Measurements from ENCODE around the gene ASGR1. TPM values are rescaled to one million over a fixed set of nuclear protein-coding genes. Genes with fewer than 3 reads are reported as not detected.
A peak's percentile ranks its signal among the peaks of the same experiment; 100 is the strongest.

The ASGR1 gene
- total and polyA plus RNA-seq, 4 donors, result 127 to 728 (median 471) TPM

- no peak for TF ChIP-seq RXRA (IDR thresholded peaks at IDR 0.05)
Observed at GRCh38 chr17:7192271-7192937, 13.2 kb upstream of the ASGR1 start (continued).

DNA sequence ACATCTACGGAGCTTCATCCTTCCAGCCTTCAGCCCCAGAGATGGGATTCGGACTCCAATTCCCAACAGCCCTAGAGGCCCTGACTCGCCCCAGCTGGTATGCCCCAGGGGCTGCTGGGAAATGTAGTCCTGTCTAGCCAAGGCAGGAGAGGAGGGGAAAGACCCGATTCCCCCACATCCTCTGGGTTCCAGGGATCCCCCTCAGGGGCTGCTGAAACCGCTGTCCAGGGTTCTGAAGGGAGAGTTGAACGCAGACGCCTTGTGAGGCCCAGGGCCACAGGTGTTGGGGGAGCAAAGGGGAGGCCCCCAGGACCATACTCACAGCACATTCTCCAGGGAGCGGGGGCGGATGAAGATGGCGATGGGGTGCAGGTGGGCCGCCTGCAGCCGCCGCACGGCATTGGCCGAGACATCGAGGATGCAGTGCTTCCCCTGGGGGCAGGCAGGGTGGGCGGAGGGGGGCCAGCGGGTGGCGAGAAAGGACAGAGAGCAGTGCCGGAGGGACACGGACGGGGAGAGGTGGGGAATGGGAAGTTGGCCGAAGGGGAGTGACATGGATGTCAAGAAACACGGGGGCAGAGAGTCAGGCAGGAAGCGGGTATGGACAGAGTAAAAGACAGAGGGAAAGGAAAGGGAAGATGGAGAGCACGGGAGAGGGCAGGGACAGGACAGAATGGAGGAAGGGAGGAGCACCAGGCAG lies 12.6 kb upstream of the ASGR1 start:
- H3K27me3 ChIP-seq (ENCODE audit: control insufficient read depth in 4 of 4, insufficient read depth in 4 of 4, low read length in 3 of 4), result no peaks in the 10 kb centered on the region
- H3K27ac ChIP-seq (ENCODE audit: low read depth in 1 of 2, low read length in 2 of 2), result no peak overlapping the region
- no peak overlapping the region for H3K4me3 ChIP-seq (ENCODE audit: low read depth in 1 of 3, low read length in 3 of 3)
- H3K36me3 ChIP-seq (ENCODE audit: control insufficient read depth in 4 of 4, insufficient read depth in 3 of 4, low read depth in 1 of 4, low read length in 3 of 4), result peaks cover 0 to 8% (median 2%) of the 10 kb centered on the region in 4 donors
- DNase-seq (ENCODE audit: low spot score), result peak; percentile 57
- H3K9ac ChIP-seq (ENCODE audit: low read depth in 1 of 2, low read length in 2 of 2), result no peak overlapping the region
- 76% methylated on average over 26 of the region's 26 CpGs for WGBS
- H3K4me1 ChIP-seq (ENCODE audit: control insufficient read depth in 4 of 4, insufficient read depth in 4 of 4, low read length in 3 of 4), result no peaks in the 10 kb centered on the region
- TF ChIP-seq HNF4G (IDR thresholded peaks at IDR 0.05), result no peak
- TF ChIP-seq, protein P1, sequence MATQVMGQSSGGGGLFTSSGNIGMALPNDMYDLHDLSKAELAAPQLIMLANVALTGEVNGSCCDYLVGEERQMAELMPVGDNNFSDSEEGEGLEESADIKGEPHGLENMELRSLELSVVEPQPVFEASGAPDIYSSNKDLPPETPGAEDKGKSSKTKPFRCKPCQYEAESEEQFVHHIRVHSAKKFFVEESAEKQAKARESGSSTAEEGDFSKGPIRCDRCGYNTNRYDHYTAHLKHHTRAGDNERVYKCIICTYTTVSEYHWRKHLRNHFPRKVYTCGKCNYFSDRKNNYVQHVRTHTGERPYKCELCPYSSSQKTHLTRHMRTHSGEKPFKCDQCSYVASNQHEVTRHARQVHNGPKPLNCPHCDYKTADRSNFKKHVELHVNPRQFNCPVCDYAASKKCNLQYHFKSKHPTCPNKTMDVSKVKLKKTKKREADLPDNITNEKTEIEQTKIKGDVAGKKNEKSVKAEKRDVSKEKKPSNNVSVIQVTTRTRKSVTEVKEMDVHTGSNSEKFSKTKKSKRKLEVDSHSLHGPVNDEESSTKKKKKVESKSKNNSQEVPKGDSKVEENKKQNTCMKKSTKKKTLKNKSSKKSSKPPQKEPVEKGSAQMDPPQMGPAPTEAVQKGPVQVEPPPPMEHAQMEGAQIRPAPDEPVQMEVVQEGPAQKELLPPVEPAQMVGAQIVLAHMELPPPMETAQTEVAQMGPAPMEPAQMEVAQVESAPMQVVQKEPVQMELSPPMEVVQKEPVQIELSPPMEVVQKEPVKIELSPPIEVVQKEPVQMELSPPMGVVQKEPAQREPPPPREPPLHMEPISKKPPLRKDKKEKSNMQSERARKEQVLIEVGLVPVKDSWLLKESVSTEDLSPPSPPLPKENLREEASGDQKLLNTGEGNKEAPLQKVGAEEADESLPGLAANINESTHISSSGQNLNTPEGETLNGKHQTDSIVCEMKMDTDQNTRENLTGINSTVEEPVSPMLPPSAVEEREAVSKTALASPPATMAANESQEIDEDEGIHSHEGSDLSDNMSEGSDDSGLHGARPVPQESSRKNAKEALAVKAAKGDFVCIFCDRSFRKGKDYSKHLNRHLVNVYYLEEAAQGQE (IDR thresholded peaks at IDR 0.05), result peak; percentile 84
- no peaks in the 10 kb centered on the region for H3K9me3 ChIP-seq (ENCODE audit: control insufficient read depth in 4 of 4, low read length in 3 of 4)

DNA sequence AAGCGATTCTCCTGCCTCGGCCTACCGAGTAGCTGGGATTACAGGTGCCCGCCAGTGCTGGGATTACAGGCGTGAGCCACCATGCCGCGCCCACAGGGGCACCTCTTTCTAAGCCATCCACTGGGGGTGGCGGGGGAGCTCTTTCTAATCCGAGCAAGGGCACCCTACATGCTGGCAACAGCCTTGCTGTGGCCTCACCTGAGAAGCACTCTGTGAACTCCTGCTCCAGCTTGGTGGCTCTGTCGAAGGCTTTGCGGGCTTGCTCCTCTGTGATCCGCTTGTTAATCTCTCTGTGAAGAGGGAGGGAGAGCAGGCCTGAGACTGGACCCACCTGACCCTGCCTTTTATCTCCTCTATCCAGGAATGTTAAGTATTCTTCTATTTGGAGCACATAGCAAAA lies 11.9 kb upstream of the ASGR1 start:
- Histone ChIP-seq H3K27me3 (ENCODE audit: control insufficient read depth in 4 of 4, insufficient read depth in 4 of 4, low read length in 3 of 4) (no peaks in the 10 kb centered on the region), H3K4me1 (ENCODE audit: control insufficient read depth in 4 of 4, insufficient read depth in 4 of 4, low read length in 3 of 4) (peaks cover 0 to 3% (median 0%) of the 10 kb centered on the region in 4 donors), H3K4me3 (ENCODE audit: low read depth in 1 of 3, low read length in 3 of 3) (no peak overlapping the region), H3K9ac (ENCODE audit: low read depth in 1 of 2, low read length in 2 of 2) (no peak overlapping the region), H3K9me3 (ENCODE audit: control insufficient read depth in 4 of 4, low read length in 3 of 4) (no peaks in the 10 kb centered on the region), H3K36me3 (ENCODE audit: control insufficient read depth in 4 of 4, insufficient read depth in 3 of 4, low read depth in 1 of 4, low read length in 3 of 4) (peaks cover 0 to 5% (median under 1%) of the 10 kb centered on the region in 4 donors), H3K27ac (ENCODE audit: low read depth in 1 of 2, low read length in 2 of 2) (no peak overlapping the region)
- no peak for TF ChIP-seq RAD21 (IDR thresholded peaks at IDR 0.05)
- no peak for TF ChIP-seq TAF1 (conservative IDR thresholded peaks at IDR 0.05)
- TF ChIP-seq FOXA2 (IDR thresholded peaks at IDR 0.05), result no peak
- TF ChIP-seq, protein P1 (IDR thresholded peaks at IDR 0.05), result no peak
- TF ChIP-seq NR2F2 (IDR thresholded peaks at IDR 0.05), result no peak
- TF ChIP-seq, protein P2, sequence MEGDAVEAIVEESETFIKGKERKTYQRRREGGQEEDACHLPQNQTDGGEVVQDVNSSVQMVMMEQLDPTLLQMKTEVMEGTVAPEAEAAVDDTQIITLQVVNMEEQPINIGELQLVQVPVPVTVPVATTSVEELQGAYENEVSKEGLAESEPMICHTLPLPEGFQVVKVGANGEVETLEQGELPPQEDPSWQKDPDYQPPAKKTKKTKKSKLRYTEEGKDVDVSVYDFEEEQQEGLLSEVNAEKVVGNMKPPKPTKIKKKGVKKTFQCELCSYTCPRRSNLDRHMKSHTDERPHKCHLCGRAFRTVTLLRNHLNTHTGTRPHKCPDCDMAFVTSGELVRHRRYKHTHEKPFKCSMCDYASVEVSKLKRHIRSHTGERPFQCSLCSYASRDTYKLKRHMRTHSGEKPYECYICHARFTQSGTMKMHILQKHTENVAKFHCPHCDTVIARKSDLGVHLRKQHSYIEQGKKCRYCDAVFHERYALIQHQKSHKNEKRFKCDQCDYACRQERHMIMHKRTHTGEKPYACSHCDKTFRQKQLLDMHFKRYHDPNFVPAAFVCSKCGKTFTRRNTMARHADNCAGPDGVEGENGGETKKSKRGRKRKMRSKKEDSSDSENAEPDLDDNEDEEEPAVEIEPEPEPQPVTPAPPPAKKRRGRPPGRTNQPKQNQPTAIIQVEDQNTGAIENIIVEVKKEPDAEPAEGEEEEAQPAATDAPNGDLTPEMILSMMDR (IDR thresholded peaks at IDR 0.05; ENCODE audit: low read depth, low read length, missing input control), result no peak
- TF ChIP-seq FOXA1 (IDR thresholded peaks at IDR 0.05), result no peak
- no peak for TF ChIP-seq HNF4A (conservative IDR thresholded peaks at IDR 0.05)
- TF ChIP-seq, protein P3, sequence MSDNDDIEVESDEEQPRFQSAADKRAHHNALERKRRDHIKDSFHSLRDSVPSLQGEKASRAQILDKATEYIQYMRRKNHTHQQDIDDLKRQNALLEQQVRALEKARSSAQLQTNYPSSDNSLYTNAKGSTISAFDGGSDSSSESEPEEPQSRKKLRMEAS (IDR thresholded peaks at IDR 0.05), result no peak
- TF ChIP-seq, protein P4, sequence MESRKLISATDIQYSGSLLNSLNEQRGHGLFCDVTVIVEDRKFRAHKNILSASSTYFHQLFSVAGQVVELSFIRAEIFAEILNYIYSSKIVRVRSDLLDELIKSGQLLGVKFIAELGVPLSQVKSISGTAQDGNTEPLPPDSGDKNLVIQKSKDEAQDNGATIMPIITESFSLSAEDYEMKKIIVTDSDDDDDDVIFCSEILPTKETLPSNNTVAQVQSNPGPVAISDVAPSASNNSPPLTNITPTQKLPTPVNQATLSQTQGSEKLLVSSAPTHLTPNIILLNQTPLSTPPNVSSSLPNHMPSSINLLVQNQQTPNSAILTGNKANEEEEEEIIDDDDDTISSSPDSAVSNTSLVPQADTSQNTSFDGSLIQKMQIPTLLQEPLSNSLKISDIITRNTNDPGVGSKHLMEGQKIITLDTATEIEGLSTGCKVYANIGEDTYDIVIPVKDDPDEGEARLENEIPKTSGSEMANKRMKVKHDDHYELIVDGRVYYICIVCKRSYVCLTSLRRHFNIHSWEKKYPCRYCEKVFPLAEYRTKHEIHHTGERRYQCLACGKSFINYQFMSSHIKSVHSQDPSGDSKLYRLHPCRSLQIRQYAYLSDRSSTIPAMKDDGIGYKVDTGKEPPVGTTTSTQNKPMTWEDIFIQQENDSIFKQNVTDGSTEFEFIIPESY (IDR thresholded peaks at IDR 0.05), result no peak
- WGBS, result 95% methylated on average over 12 of the region's 12 CpGs
- no peak for DNase-seq (ENCODE audit: low spot score)
